ENCODE data around the gene SLC1A2. TPM values are rescaled to one million over a fixed set of nuclear protein-coding genes. Genes with fewer than 3 reads are reported as not detected.

SLC1A2 gene
- total RNA-seq, 1 donor from 2014 or later, result not detected

GRCh38 chr11:35239471-35240075 lies 179.8 kb downstream of the SLC1A2 start:
- no peak for DNase-seq (ENCODE audit: low read depth)
- no peak overlapping the region for H3K4me3 ChIP-seq (ENCODE audit: low read depth, low read length)
- TF ChIP-seq CTCF (IDR thresholded peaks at IDR 0.05; ENCODE audit: insufficient read depth, low read length, poor library complexity, severe bottlenecking), result no peak

GRCh38 chr11:35238882-35239281 lies 180.5 kb downstream of the SLC1A2 start:
- Histone ChIP-seq H3K27me3 (ENCODE audit: control insufficient read depth, insufficient read depth, low read length) (no peaks in the 10 kb centered on the region), H3K4me3 (ENCODE audit: low read depth, low read length) (no peak overlapping the region), H3K36me3 (ENCODE audit: control insufficient read depth, insufficient read depth, low read length) (no peaks in the 10 kb centered on the region)
- TF ChIP-seq CTCF (IDR thresholded peaks at IDR 0.05; ENCODE audit: insufficient read depth, low read length, poor library complexity, severe bottlenecking), result no peak
- DNase-seq (ENCODE audit: low read depth), result no peak

More at GRCh38 chr11:35239471-35240075, 179.8 kb downstream of the SLC1A2 start:
- H3K27me3 ChIP-seq (ENCODE audit: control insufficient read depth, insufficient read depth, low read length), result no peaks in the 10 kb centered on the region
- H3K36me3 ChIP-seq (ENCODE audit: control insufficient read depth, insufficient read depth, low read length), result no peaks in the 10 kb centered on the region

DNA sequence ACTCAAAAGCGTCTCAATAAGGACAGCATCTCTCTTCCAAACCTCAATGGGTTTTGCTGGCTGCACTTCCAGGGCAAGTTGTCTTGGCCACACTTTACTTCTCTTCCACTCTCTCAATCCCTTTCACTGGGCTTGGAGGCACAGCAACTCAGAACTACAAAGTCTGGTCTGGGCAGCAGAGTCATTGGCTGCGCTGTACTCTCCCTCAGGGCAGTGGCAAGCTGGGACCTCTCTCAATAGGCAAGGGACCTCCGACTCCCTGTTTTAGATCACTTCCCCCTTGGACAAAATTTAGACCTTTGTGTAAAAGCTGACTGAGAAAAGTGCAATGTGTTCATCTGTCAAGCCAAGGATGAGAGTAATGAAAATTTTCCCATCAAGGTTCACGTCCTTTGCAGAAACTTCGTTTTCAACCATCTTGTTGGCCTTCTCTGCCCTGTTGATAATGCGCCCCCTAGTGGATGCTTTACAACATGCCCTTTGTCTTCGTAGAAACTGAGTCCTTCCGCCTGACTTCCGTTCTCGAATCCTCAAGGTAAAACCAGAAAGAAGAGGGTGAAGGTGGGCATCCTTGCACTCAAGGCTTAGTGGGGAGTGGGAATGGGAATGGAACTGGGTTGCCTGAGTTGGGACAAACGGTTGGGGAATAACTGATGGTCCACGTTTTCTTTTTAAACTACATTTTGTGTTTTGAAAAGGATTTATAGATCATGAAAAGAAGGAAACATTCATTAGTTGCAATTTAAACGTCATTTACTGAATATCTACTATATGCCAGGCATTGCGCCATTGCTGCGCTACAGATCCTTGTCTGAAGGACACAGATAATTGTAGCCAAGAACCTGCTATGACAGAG lies 181.3 kb downstream of the SLC1A2 start:
- TF ChIP-seq CTCF (IDR thresholded peaks at IDR 0.05; ENCODE audit: insufficient read depth, low read length, poor library complexity, severe bottlenecking), result peak; percentile 51
- DNase-seq (ENCODE audit: low read depth), result no peak
- Histone ChIP-seq H3K4me3 (ENCODE audit: low read depth, low read length) (no peak overlapping the region), H3K36me3 (ENCODE audit: control insufficient read depth, insufficient read depth, low read length) (no peaks in the 10 kb centered on the region), H3K27me3 (ENCODE audit: control insufficient read depth, insufficient read depth, low read length) (no peaks in the 10 kb centered on the region)

- Histone ChIP-seq H3K27me3 (ENCODE audit: control insufficient read depth, insufficient read depth, low read length) (no peaks in the 10 kb centered on the region), H3K36me3 (ENCODE audit: control insufficient read depth, insufficient read depth, low read length) (no peaks in the 10 kb centered on the region), H3K4me3 (ENCODE audit: low read depth, low read length) (no peak overlapping the region)
- no peak for TF ChIP-seq CTCF (IDR thresholded peaks at IDR 0.05; ENCODE audit: insufficient read depth, low read length, poor library complexity, severe bottlenecking)
- DNase-seq (ENCODE audit: low read depth), result no peak
Observed at GRCh38 chr11:35237351-35237750, 182.0 kb downstream of the SLC1A2 start.

DNA sequence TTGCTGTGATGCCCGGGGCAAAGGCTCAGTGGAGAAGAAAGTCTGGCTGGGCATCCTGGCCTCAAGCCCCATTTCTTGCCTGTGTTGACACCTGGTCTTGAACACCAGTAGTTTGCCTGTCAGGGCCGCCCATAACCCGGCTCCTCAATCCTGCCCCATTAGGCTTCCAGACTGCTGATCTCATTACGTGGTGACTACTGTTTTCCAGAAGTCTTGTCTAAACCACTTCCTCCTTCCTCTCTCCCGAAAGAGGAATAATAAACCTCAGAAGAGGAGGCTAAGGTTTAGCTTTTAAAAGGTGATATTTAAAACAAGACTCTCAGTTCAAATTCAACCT lies 182.7 kb downstream of the SLC1A2 start:
- DNase-seq (ENCODE audit: low read depth), result peak; percentile 41
- H3K4me3 ChIP-seq (ENCODE audit: low read depth, low read length), result no peak overlapping the region
- TF ChIP-seq CTCF (IDR thresholded peaks at IDR 0.05; ENCODE audit: insufficient read depth, low read length, poor library complexity, severe bottlenecking), result no peak
- no peaks in the 10 kb centered on the region for H3K27me3 ChIP-seq (ENCODE audit: control insufficient read depth, insufficient read depth, low read length)
- H3K36me3 ChIP-seq (ENCODE audit: control insufficient read depth, insufficient read depth, low read length), result no peaks in the 10 kb centered on the region
